Right ventricle myocardium superior (tissue), 1 donor: Measurements from ENCODE around the gene MKNK2. TPM values are rescaled to one million over a fixed set of nuclear protein-coding genes. Genes with fewer than 3 reads are reported as not detected.

ENCODE experiments used
- ATAC-seq: fragments of 200-7000 bp; cut with Tn5 transposase; one replicate; pipeline ENCODE4 v1.9.1; 2020; ENCODE audit warnings: mild to moderate bottlenecking; ENCODE audit not compliant: poor library complexity
- DNase-seq: peaks from one replicate; pipeline ENCODE4 v3.0.0-alpha.2; 2020
- intact Hi-C: fragments of 100-400 bp; cut with DNase I; formaldehyde crosslinking; loops from one replicate; pipeline ENCODE4 v1.11.2; 2022
- total RNA-seq: library from RNA; stranded (reverse); fragmentation: NEBNext Ultra II Directional; extraction: Animal tissue kit (Norgen Biotek cat#: 25700); gene quantifications from one replicate; pipeline ENCODE4 v1.2.1, GENCODE V29; 2021
- donor health status: DM: no; HTN: yes; CAD: no; lungs with severe emphysema.

The MKNK2 gene
- total RNA-seq, 1 donor from 2014 or later = 238 TPM

DNA sequence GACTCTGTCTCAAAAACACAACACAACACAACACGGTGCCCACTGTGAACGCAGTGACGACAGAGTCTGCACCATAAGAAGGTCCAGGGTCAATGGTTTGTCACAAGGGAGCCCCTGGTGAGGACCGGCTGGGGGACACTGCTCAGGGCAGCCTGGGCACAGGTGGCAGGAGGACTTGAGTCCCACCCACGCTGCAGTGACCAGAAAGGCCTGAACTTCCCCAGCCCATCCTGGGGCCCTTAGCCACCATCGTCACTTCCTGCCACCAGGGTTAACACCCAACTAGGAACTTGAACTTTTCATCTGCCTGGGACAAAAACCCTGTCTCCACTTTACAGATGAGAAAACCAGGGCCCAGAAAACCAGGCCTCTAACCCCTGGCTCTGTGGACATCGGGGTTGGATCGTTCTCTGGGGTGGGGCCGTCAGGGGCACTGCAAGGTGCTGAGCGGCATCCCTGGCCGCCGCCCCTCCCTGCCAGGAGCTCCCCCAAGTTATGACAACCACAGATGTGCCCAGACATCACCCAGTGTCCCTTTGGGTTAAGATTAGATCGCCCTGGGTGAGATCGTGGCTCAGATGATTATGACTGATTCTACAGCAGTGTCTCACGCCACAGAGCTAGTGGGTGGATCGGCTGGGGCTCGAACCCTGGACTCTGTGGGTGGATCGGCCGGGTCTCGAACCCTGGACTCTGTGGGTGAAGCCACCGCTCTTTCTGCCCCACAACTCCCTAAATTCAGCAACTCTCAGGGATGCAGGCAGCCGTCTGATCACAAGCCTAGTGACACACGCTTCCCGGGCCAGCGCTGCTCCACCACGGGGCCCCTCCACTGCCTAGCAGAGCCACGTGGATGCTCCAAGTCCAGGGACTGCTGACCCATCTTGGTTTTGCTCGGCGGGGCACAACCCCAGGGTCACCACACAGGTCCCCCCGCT, 31.1 kb upstream of the MKNK2 start:
- intact Hi-C loops = no loop called here
- ATAC-seq (peak; percentile 12), DNase-seq (no peak)

DNA sequence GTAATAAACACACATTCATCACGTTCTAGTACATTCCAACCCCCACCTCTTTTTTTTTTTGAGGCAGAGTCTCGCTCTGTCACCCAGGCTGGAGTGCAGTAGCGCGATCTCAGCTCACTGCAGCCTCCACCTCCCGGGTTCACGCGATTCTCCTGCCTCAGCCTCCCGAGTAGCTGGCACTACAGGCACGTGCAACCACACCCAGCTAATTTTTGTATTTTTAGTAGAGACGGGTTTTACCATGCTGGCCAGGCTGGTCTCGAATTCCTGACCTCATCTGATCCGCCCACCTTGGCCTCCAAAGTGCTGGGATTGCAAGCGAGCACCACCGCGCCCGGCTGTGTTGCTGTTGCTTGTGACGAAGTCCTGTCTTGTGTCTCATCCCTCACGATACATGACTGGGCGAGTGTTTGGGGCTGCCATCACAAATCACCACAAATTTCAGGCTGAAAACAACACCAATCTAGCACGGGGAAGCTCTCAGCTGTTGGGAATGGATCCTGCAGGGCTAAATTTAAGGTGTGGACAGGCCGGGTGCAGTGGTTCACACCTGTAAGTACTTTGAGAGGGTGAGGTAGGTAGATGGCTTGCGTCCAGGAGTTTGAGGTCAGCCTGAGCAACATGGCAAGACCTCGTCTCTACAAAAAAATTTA, 29.4 kb upstream of the MKNK2 start:
- ATAC-seq (no peak), DNase-seq (no peak)
- intact Hi-C loops = no loop called here

DNA sequence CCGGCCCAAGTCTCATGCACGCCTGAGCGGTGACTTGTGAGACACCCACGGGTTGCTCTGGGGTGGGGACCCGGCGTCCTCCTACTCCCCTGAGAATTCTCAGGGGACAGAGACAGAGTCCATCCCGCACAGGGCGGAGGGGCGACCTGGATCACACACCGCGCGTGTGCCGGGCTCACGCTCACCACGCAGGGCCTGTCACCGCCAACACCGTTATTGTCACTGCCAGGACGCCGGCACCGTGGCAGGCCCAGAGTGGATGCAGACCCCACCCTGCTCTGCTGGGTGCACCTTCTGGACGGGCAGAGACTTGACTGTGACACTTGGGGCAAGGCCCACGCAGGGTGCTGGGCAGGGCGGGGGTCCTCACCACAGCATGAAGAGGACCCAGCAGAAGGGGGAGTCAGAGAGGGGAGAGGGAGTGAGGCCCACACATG, 28.8 kb upstream of the MKNK2 start:
- intact Hi-C loops = no loop called here
- DNase-seq (no peak), ATAC-seq (no peak)

DNA sequence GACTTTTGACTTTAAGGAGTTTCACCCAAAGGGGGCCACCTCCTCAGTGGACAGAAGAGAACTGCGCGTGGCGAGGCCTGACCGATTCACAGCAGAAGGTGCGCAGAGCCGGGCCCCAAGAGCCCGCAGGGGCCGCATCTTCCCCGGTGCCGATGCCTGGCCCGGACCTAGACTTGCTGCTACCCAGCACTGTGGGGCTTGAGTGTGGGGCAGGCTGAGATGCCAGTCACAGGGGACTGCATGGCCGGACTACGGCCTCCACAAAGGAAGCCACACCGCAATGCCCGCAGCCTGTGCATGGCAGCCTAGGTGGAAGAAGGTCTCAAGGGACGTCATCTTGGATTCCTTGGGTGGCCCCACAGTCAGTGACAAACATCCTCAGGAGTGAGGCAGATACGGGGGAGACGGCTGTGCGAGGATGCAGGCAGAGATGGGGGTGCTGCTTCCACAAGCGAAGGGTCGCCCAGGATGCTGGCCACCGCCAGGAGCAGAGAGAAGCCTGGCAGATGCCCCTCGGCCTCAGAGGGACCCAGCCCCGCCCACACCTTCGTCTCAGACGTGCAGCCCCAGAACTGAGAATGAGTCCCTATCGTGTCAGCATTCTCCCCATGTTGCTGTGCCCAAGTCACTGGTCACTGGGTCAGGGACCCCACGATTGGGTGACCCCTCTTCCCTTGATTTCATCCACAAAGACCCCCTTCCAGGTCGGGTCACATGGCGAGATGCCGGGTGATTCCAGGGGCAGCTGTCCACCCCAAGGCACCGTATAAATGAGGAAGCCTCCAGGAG, 28.2 kb upstream of the MKNK2 start:
- no peak for ATAC-seq
- no peak for DNase-seq
- intact Hi-C loops = no loop called here

DNA sequence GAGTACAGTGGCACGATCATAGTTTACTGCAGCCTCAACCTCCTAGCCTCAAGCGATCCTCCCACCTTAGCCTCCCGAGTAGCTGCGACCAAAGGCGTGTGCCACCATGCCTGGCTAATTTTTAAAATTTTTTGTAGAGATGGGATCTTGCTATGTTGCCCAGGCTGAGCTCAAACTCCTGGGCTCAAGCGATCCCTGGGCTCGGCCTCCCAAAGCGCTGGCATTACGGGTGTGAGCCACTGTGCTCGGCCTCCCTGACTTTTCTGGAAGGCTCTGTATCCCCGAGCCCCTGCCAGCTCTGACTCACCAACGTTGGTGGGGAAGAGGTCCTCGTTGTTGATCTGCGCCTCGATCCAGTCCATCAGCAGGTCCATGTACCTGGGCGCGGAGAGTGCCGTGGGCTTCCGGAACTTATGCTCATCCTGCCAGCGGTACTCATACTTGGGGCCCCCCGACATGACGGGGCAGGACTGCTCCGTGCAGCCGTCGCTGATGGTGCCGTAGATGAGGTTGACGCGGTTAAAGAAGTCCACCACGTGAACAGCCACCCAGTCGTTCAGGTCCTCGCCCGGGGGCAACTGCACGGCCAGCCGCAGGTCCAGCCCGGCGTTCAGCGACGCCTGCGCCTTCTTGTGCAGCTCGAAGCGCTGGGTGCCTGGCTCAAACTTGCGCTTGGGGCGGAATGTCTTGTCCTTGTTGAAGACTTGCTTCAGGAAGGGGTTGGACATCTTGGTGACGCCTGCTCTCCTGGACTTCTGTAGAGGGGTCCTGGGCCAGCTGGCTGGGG, 27.0 kb upstream of the MKNK2 start:
- intact Hi-C loops = no loop called here
- DNase-seq (no peak), ATAC-seq (no peak)

DNA sequence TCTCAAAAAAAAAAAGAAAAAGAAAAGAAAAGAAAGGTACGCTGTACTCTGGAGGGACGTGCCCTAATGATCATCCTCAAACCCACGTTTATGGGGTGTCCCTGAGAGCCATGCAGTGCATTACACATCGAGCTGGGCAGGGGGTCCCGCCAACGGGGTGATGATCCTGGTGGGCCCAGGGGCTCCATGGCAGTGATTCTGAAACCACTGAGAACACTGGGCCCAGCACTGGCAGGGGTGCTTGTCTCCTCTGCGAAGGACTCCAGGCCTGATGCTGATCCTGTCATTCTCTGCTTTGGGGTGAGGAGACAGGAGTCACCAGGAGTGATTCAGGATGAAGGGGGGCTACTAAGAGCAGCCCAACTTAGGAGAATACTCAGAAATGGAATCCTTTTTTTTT, 26.4 kb upstream of the MKNK2 start:
- intact Hi-C loops = no loop called here
- ATAC-seq (no peak), DNase-seq (no peak)

DNA sequence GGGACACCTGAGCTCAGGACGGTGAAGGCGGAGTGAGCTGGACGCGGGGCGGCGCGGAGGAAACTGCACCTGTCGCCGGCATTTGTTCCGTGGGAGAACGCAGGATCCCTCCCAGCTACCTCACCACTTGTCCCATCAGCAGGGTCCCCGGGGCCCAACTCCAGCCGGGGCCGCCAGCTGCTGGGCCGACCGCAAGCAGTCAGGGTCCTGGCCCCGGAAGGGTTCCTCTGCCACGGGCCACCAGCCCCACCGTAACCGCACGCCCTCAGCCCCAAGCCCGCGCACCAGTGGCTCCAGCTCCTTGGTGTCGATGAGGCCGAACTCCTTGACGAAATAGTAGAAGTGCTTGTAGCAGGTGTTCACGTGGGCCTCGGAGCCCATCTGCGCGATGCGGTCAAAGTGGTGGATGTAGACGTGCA, 25.5 kb upstream of the MKNK2 start:
- intact Hi-C loops = no loop called here
- DNase-seq (no peak), ATAC-seq (no peak)

DNA sequence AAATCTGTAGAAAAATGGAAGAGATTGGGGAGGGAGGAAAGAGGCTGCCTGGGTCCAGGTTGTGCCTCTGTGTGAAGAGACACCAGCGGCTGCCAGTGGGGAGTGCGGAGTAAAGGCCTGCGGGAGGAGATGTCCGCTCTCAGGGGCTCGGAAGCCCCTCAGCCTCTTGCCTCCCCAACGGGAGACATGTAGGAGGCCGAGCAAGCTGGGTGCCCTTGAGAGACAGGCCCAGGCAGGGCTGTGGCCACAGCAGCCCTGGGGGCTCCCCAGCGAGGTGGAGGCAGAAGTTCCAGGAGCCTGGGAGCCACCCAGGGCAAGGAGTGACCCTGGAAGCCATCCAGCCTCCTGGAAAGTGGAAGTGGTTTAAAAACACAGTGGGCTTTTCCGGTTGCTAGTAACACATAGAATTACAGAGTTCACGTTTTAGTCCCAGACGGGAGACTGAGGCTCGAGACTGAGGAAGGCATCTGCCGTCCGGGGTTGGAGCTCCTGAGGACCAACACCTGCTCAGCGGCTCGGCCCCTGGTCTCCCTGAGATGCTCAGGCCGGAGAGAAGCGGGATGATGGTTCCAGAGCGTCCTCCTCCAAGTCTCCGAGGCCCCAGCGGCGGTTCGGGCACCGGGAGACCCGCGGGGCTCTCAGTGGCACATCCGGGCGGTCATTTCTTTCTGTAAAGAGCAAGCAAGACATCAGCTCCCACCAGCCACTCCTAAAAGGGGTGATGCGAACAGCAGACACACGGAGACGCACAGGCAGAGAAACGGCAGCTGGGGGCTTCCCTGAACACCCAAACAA, 21.9 kb upstream of the MKNK2 start:
- DNase-seq = no peak
- intact Hi-C loops = loop anchor here (5.0 kb wide), 1 partner anchor 151 kb away; no protein-coding TSS in a partner anchor
- no peak for ATAC-seq

DNA sequence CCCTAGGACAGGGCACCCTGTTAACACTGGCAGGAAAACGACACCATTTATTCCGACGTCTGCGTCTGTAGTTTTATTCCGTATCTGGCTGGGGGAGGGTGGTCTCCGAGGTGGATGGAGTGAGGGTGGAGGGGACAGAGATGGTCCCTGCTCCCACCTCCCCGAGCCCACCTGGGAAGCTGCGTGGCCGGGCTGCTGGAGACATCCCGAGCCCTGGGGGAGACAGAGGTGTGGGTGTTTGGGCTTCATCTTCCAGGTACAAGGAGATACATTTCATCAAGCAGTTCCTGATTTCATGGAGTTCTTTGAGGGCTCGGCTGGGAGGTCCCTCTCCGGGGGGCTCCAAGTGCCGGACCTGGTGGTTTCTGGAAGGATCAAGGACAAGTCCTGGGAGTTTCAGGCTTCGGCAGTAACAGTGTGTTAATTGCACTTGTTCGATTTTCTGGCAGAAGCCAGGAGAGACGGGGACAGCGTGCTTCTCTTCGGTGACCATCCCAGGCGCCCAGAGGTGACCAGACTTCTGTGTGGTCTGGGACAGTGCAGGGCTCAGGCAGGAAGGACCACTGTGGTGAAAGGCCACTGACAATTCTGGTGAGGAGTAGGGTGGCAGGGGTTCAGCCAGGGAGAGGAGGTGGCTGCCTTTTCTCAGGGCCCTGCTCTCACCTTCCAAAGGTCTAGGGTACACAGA, 20.1 kb upstream of the MKNK2 start:
- no peak for DNase-seq
- intact Hi-C loops = loop anchor here (2.0 to 5.0 kb wide), 2 partner anchors 52 to 149 kb away; no protein-coding TSS in a partner anchor
- no peak for ATAC-seq

DNA sequence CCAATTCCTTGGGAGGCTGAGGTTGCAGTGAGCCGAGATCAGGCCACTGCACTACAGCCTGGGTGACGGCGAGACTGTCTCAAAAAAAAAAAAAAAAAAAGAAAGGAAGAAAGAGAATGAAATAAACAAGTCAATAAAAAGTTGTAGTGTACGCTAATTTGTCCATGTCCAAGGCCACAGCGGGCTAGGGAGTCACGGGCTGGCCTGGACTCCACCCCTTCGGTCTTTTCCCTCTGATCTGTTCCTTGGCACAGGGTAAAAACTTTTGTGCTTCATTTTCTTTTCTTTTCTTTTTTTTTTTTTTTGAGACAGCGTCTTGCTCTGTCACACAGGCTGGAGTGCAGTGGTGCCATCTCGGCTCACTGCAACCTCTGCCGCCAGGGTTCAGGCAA, 19.4 kb upstream of the MKNK2 start:
- ATAC-seq (no peak), DNase-seq (no peak)
- intact Hi-C loops = loop anchor here (2.0 to 5.0 kb wide), 2 partner anchors 52 to 148 kb away; no protein-coding TSS in a partner anchor

DNA sequence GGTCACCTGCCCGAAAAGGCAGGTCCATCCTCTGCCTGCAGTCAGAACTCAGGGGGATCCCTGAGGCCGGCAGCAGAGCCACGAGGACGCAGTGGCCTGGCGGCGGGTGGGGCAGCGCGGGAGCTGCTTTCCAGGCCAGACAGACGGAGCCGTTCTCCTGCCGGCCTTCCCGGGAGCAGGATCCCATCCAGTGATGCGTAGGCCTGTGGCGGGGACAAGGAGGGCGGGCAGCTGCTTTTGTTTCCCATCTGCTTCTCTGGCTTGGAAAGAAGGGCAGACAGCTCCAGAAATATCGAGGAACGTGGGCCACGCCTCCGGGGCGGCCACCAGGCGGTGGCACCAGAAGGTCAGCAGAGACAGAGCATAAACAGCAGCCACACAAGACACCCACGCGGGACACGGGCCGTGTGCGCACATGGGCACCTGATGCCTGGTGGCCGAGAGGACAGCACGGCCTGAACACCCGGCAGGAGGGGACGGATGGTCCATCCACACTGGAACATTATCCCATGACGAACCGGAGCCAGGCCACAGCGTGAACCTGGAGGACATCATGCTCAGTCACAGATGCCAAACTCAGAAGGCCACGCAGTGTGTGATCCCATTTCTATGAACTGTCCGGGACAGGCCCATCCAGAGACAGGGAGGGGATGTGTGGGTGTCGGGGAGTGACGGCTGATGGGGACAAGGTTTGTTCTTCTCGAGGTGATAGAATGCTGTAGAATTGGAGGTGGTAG, 13.9 kb upstream of the MKNK2 start:
- intact Hi-C loops = no loop called here
- ATAC-seq (peak; percentile 23), DNase-seq (peak; percentile 80)

DNA sequence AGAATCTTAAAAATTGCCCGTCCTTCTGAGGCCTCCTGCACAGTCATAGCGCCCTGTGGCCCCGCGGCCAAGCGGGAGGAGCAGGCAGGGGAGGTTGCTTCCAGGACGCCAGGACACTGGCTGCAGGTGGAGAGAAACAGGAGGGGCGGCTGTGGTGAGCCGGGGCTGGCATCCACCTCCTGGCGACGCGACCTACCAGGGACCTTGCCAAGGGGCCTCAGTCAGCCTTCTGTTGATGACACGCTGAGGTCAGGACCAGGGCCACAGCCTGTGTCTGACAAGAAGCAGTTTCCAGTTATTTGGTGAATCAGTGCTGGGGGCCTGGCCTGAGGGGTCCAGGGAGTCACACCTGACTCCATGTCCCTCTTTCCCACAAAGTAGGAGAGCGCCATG, 13.3 kb upstream of the MKNK2 start:
- no peak for ATAC-seq

DNA sequence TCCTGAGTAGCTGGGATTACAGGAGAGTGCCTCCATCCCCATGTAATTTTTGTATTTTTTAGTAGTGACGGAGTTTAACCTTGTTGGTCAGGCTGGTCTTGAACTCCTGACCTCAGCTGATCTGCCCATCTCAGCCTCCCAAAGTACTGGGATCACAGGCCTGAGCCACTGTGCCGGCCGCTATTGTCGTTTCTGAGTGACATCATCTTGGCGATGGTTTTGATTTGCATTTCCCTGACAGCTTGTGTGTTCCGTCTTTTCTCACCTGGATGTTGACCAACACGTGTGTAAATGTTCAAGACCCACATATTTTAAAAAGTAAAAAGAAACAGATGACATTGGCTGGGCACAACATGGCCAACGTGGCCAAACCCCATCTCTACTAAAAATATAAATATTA, 12.8 kb upstream of the MKNK2 start:
- intact Hi-C loops = no loop called here
- ATAC-seq (no peak), DNase-seq (no peak)

More for the DNA sequence above, 13.3 kb upstream of the MKNK2 start:
- intact Hi-C loops = no loop called here
- DNase-seq = peak; percentile 61

DNA sequence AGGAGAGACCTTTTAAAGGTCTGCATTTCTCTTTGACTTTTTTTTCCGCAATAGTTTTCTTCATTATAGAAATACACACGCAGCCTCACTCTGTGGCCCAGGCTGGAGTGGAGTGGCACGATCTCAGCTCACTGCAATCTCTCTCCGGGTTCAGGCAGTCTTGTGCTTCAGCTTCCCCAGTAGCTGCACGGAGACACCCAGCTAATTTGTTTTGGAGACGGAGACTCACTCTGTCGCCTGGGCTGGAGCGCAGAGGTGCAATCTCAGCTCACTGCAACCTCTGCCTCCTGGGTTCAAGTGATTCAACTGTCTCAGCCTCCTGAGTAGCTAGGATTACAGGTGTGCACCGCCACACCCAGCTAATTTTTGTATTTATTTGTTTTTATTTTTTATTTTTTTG, 11.7 kb upstream of the MKNK2 start:
- no peak for ATAC-seq
- no peak for DNase-seq
- intact Hi-C loops = no loop called here

DNA sequence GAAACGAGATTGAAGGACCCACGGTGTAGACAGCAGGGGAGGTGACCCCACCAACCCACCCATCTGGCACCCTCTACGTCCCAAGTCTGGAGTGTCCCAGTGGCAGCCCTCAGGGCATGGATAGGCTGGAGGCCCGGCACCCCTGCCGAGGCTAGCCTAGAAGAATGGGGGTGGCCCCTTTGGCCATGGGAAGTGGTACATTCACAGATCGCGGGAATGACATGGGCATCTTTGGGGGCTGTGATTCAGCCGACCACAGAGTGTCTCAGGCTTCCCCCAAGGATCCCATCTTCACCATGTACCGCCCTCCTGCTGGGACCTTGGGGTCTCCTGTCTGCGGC, 11.3 kb upstream of the MKNK2 start:
- intact Hi-C loops = no loop called here
- DNase-seq = peak; percentile 36
- ATAC-seq = no peak

DNA sequence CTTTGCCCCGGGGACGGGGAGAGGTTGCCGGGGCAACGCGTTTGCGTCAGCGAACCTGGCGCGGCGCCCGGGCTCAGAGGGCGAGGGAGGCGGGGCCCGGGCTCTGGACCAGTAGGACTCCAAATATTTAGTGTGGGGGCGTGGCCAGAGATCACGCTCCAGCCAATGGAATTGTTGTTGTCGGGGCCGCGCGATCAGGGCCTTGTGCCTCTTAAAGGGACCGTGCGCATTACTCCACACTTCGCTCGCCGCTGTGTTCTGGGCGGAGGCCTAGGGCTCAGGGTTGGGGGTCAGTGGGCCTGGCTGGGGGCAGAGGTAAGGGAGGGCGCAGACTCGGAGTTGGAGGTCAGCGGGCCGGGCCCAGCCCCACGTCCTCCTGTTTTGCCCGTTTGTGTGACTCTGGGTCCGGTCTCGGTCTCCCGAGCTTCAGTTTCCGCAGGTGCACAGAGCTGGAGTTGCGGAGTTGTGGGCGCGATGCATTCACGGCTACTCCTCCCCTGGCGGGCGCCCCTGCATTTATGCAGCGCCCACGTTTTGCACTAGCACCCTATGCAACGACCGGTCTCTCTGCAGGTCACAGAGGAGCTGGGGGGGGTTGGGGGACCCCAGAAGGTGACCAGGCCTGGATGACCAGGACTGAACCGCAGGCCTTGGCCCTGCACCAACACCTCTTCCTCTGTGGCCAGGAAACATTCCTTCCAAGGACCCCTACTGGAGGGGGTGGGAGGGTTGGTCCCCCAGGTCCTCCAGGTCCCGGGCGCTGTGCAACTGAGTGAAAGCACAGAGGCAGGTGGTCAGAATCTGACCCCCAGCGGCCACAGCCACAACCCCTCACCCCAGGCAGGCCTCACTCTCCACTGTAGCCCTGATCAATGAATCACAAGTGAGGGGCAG, 10.7 kb upstream of the MKNK2 start:
- intact Hi-C loops = no loop called here
- ATAC-seq = peak; percentile 79
- peak; percentile 100 for DNase-seq
